ENCODE data around the gene RBL2.
"Not testable (repeated sequence)": the region's sequence is repeated elsewhere in the genome, so short reads cannot be mapped to it uniquely, and the experiment has no call there.

DNA sequence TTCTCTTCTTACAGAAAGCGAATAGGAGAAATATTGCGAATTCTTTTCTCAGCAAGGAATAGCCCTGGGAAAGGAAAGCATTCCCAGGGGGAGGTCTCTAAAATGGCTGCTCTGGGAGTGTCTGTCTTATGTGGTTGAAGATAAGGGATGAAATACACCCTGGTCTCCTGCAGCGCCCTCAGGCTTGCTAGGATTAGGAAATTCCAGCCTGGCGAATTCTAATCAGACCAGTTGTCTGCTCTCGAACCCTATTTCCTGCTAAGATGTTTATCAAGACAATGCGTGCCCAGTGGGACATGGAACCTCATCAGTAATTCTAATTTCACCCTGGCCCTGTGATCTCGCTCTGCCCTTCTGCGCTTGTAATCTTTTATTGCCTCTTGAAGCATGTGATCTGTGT, 49.7 kb upstream of the RBL2 start:
- TF ChIP-seq, protein P1, sequence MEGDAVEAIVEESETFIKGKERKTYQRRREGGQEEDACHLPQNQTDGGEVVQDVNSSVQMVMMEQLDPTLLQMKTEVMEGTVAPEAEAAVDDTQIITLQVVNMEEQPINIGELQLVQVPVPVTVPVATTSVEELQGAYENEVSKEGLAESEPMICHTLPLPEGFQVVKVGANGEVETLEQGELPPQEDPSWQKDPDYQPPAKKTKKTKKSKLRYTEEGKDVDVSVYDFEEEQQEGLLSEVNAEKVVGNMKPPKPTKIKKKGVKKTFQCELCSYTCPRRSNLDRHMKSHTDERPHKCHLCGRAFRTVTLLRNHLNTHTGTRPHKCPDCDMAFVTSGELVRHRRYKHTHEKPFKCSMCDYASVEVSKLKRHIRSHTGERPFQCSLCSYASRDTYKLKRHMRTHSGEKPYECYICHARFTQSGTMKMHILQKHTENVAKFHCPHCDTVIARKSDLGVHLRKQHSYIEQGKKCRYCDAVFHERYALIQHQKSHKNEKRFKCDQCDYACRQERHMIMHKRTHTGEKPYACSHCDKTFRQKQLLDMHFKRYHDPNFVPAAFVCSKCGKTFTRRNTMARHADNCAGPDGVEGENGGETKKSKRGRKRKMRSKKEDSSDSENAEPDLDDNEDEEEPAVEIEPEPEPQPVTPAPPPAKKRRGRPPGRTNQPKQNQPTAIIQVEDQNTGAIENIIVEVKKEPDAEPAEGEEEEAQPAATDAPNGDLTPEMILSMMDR (IDR thresholded peaks at IDR 0.05), result not testable (repeated sequence)
- not testable (repeated sequence) for TF ChIP-seq ZFX (IDR thresholded peaks at IDR 0.05; ENCODE audit: borderline replicate concordance)
